Panc1 (cell line): ENCODE data around the gene WIPF1. TPM values are rescaled to one million over a fixed set of nuclear protein-coding genes. Genes with fewer than 3 reads are reported as not detected.

Experiments
- ATAC-seq: fragments of 200-7000 bp; cut with Tn5 transposase; 2 replicates; pipeline ENCODE4 v1.9.1; 2020; ENCODE audit warnings: mild to moderate bottlenecking, moderate library complexity
- Bru-seq: library from RNA; stranded (reverse); fragments of 400-500 nt; gene quantifications from one replicate; lab custom pipeline; 2021; lab: Mats Ljungman, UMichigan
- BruChase-seq, 2 experiments: library from RNA; stranded (reverse); fragments of 400-500 nt; gene quantifications; one replicate each; lab custom pipeline; 2021; lab: Mats Ljungman, UMichigan
- BruUV-seq: library from RNA; stranded (reverse); fragments of 400-500 nt; replicated peaks from 2 replicates; lab custom pipeline; 2021; lab: Mats Ljungman, UMichigan
- CTCF ChIA-PET: fragments of 300-600 bp; sonication (Branson Sonifier 250); formaldehyde crosslinking; loops from one replicate; lab custom pipeline; 2022; ENCODE audit warnings: antibody characterized with exemption; lab: Charles Lee
- POLR2A ChIA-PET: fragments of 300-600 bp; sonication (Branson Sonifier 250); formaldehyde crosslinking; loops from one replicate; lab custom pipeline; 2022; ENCODE audit warnings: antibody characterized with exemption; lab: Charles Lee
- DNase-seq: peaks from one replicate; pipeline ENCODE4 v3.0.0-alpha.2; 2010; ENCODE audit warnings: low read depth, low spot score
- H3K27ac ChIP-seq: 2 replicates; pipeline ENCODE4 v1.5.1; 2011; ENCODE audit warnings: mild to moderate bottlenecking, low read length, inconsistent platforms
- H3K27me3 ChIP-seq: fragments of 200-500 bp; sonication (Bioruptor generic); 2 replicates; pipeline ENCODE4 v1.6.0; 2014; ENCODE audit warnings: low read length, inconsistent platforms; ENCODE audit not compliant: control insufficient read depth, insufficient read depth
- H3K36me3 ChIP-seq: fragments of 200-500 bp; sonication (Bioruptor generic); 2 replicates; pipeline ENCODE4 v1.5.1; 2014; ENCODE audit warnings: inconsistent platforms, mild to moderate bottlenecking, low read length, moderate library complexity; ENCODE audit not compliant: control insufficient read depth, insufficient read depth
- H3K4me1 ChIP-seq: 2 replicates; pipeline ENCODE4 v1.5.1; 2011; ENCODE audit warnings: inconsistent platforms, mild to moderate bottlenecking, low read length, moderate library complexity; ENCODE audit not compliant: control insufficient read depth, insufficient read depth
- H3K4me3 ChIP-seq, 2 experiments: 2 replicates each; pipeline ENCODE4 v1.5.1; 2011 to 2012; ENCODE audit warnings: low read depth in 2 of 2, low read length in 2 of 2, mild to moderate bottlenecking in 2 of 2, inconsistent platforms in 1 of 2, moderate library complexity in 1 of 2
- H3K9me3 ChIP-seq: fragments of 200-500 bp; sonication (Bioruptor generic); 2 replicates; pipeline ENCODE4 v1.5.1; 2014; ENCODE audit warnings: low read depth, mild to moderate bottlenecking, inconsistent platforms, low read length, moderate library complexity; ENCODE audit not compliant: control insufficient read depth, insufficient read depth
- POLR2AphosphoS5 ChIP-seq: IDR thresholded peaks from 2 replicates; pipeline ENCODE4 v1.6.1; 2012; ENCODE audit warnings: mild to moderate bottlenecking, low read depth, low read length, moderate library complexity
- REST ChIP-seq, 2 experiments: IDR thresholded peaks; 2 replicates each; pipeline ENCODE4 v1.6.1; 2011 to 2012; ENCODE audit warnings: low read depth in 2 of 2, control low read depth in 1 of 2, low read length in 1 of 2, mild to moderate bottlenecking in 1 of 2, moderate library complexity in 1 of 2; ENCODE audit not compliant: insufficient read depth in 1 of 2
- SIN3A ChIP-seq: IDR thresholded peaks from 2 replicates; pipeline ENCODE4 v1.6.1; 2012; ENCODE audit warnings: low read depth, mild to moderate bottlenecking, low read length, moderate library complexity, borderline replicate concordance; ENCODE audit not compliant: insufficient read depth
- TCF7L2 ChIP-seq: IDR thresholded peaks from 2 replicates; pipeline ENCODE4 v1.6.1; 2011; ENCODE audit warnings: mild to moderate bottlenecking, low read depth, low read length, inconsistent platforms
- in situ Hi-C: cut with HindIII; loops from 2 replicates; pipeline ENCODE4 v1.10.0; 2016; ENCODE audit warnings: low sequenced_read_pairs, low pct_unique_long_range_greater_than_20kb
- intact Hi-C: fragments of 100-400 bp; cut with micrococcal nuclease; formaldehyde crosslinking; loops from one replicate; pipeline ENCODE4 v1.10.0; 2022; ENCODE audit not compliant: unreplicated experiment
- long read RNA-seq: library from polyadenylated mRNA; unstranded; transcript quantifications from one replicate; pipeline ENCODE4 v2.0.0, GENCODE V29; 2021; ENCODE audit not compliant: unreplicated experiment
- polyA plus RNA-seq: library from polyadenylated mRNA; unstranded; fragments of >200 nt; gene quantifications from one replicate; pipeline ENCODE4 v1.2.1, GENCODE V29; 2012; ENCODE audit warnings: missing spikeins; ENCODE audit not compliant: insufficient read length
- total RNA-seq: library from RNA; stranded (reverse); gene quantifications from one replicate; pipeline ENCODE4 v1.2.1, GENCODE V29; 2021; ENCODE audit not compliant: unreplicated experiment
- TF ChIP-seq, protein P1 (sequence below): fragments of 450-650 bp; IDR thresholded peaks from 2 replicates; pipeline ENCODE4 v1.5.1; 2017; ENCODE audit warnings: mild to moderate bottlenecking

WIPF1 gene
- total RNA-seq (8.3 TPM), Bru-seq, nascent RNA (percentile 52 among the genes with signal in this experiment), BruChase-seq, experiment 1, labeled RNA remaining after a 2-hour chase (percentile 51 among the genes with signal in this experiment), BruChase-seq, experiment 2, labeled RNA remaining after a 6-hour chase (percentile 53 among the genes with signal in this experiment)
- polyA plus RNA-seq = 10.9 TPM
- long read RNA-seq, partial matches to known transcripts = 3 of 15 reads
- long read RNA-seq, other reads (novel, unspliced or antisense) = 9 of 15 reads

GRCh38 chr2:174597345-174598047 is at the start of gene WIPF1:
Gene WIPF1, minus strand, starts transcription at chr2:174597804. Its CDS starts 12,231 bp downstream, at chr2:174585573.
- Histone ChIP-seq H3K4me3 (no peak within 1 kb of the TSS), H3K4me1 (no peaks in the 10 kb centered on the region), H3K27ac (no peak within 1 kb of the TSS), H3K36me3 (no peaks in the 10 kb centered on the region), H3K9me3 (no peaks in the 10 kb centered on the region), H3K27me3 (no peaks in the 10 kb centered on the region)
- in situ Hi-C loops = no loop called here
- DNase-seq (no peak), ATAC-seq (no peak)
- POLR2A ChIA-PET = no interaction called here
- no TSS peak for BruUV-seq
- CTCF ChIA-PET = no interaction called here
- intact Hi-C loops = no loop called here
- no peak for TF ChIP-seq SIN3A
- no peak for TF ChIP-seq TCF7L2
- TF ChIP-seq, protein P1, sequence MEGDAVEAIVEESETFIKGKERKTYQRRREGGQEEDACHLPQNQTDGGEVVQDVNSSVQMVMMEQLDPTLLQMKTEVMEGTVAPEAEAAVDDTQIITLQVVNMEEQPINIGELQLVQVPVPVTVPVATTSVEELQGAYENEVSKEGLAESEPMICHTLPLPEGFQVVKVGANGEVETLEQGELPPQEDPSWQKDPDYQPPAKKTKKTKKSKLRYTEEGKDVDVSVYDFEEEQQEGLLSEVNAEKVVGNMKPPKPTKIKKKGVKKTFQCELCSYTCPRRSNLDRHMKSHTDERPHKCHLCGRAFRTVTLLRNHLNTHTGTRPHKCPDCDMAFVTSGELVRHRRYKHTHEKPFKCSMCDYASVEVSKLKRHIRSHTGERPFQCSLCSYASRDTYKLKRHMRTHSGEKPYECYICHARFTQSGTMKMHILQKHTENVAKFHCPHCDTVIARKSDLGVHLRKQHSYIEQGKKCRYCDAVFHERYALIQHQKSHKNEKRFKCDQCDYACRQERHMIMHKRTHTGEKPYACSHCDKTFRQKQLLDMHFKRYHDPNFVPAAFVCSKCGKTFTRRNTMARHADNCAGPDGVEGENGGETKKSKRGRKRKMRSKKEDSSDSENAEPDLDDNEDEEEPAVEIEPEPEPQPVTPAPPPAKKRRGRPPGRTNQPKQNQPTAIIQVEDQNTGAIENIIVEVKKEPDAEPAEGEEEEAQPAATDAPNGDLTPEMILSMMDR = no peak
- TF ChIP-seq REST (IDR thresholded peaks at IDR 0.05; ENCODE audit: insufficient read depth in 1 of 2, low read depth in 2 of 2, low read length in 1 of 2) = no peak
- no peak for TF ChIP-seq POLR2AphosphoS5

DNA sequence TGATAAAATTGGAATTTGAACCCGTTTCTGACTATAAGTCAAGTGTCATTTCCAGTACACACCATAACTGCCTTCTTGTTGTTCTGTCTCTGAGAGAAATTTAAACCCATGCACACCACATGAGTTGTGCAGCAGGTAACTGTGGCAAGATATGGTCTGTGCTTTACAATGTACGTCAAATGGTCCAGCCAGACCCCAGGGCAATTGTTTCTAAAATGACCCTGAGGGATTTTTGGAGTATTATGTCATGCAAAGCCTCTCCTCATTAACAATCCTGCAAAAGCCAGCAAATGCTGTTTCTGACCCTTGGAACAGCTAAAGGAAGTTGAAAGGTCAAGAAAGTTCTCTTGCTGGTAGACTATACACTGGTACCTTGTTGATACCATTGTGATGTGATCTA is 47.7 kb upstream of the WIPF1 start:
- Histone ChIP-seq H3K4me1 (no peaks in the 10 kb centered on the region), H3K4me3 (no peak overlapping the region), H3K9me3 (no peaks in the 10 kb centered on the region), H3K27me3 (no peaks in the 10 kb centered on the region; the same call in 1 of the 2 replicates), H3K27ac (no peak overlapping the region), H3K36me3 (no peaks in the 10 kb centered on the region)
- ChIA-PET CTCF (no interaction called here), POLR2A (no interaction called here)
- BruUV-seq = no TSS peak
- in situ Hi-C loops = no loop called here
- no peak for DNase-seq
- ATAC-seq = no peak
- intact Hi-C loops = no loop called here
- TF ChIP-seq TCF7L2 = no peak
- TF ChIP-seq, protein P1 = no peak
- no peak for TF ChIP-seq POLR2AphosphoS5
- no peak for TF ChIP-seq SIN3A
- no peak for TF ChIP-seq REST (IDR thresholded peaks at IDR 0.05; ENCODE audit: insufficient read depth in 1 of 2, low read depth in 2 of 2, low read length in 1 of 2)
